Measurements from ENCODE around the gene ENC1. TPM values are rescaled to one million over a fixed set of nuclear protein-coding genes. Genes with fewer than 3 reads are reported as not detected.

Gene ENC1
- polyA plus RNA-seq, 1 donor (not counting 4 experiments of a cell fraction or from before 2014, with no cell fraction given) = 68.1 TPM

DNA sequence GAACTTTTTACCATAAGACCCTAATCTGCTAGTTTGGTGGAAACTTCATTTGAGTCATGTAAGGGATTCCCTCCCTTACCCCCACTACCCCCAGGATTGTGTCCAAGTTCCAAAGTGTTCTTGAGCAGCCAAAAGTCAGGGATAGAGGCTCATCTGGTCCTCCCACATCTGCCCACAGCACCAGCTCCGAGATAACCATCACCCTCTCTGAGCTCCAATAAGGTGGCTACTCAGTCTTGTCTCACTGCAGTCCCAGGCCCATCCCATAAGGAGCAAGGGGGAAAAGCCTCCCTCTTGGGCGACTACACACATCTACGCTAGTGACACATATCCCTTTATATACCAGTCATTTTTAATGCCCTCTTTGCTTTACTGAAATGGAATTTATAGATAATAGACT is 12.0 kb upstream of the ENC1 start:
- no peaks in the 10 kb centered on the region for H3K9me3 ChIP-seq (ENCODE audit: control insufficient read depth, low read depth, low read length)
- H3K4me3 ChIP-seq (ENCODE audit: control insufficient read depth in 2 of 3, extremely low read depth in 1 of 3, insufficient read depth in 2 of 3, low read depth in 1 of 3, low read length in 3 of 3) = no peak overlapping the region
- TF ChIP-seq EZH2 (IDR thresholded peaks at IDR 0.05; ENCODE audit: low read length) (no peak), CTCF (optimal IDR thresholded peaks at IDR 0.05 in 1 of 3, IDR thresholded peaks at IDR 0.05 in 1 of 3, conservative IDR thresholded peaks at IDR 0.05 in 1 of 3; ENCODE audit: extremely low read depth in 1 of 3, insufficient read depth in 2 of 3, low read length in 3 of 3) (no peak)
- dilution Hi-C loops (cut with MboI; ENCODE audit: extremely low pct_ligation_motif_present, low sequenced_read_pairs) = no loop called here
- no peaks in the 10 kb centered on the region for H3K27me3 ChIP-seq (ENCODE audit: control insufficient read depth, extremely low read depth, insufficient read depth, low read length)
- H3K79me2 ChIP-seq (ENCODE audit: control insufficient read depth, insufficient read depth, low read length) = no peaks in the 10 kb centered on the region
- peaks cover 23% of the 10 kb centered on the region for H3K4me1 ChIP-seq (ENCODE audit: control insufficient read depth, extremely low read depth, insufficient read depth, low read length)
- H2AFZ ChIP-seq (ENCODE audit: control insufficient read depth, low read length) = no peak overlapping the region
- peak overlapping the region; percentile 63 for H3K4me2 ChIP-seq (ENCODE audit: control insufficient read depth, extremely low read depth, insufficient read depth, low read depth, low read length)
- H3K27ac ChIP-seq (ENCODE audit: control insufficient read depth, insufficient read depth, low read length) = peak overlapping the region; percentile 10
- DNase-seq (ENCODE audit: low read depth, low spot score) (no peak), FAIRE-seq (no peak)
- no peaks in the 10 kb centered on the region for H4K20me1 ChIP-seq (ENCODE audit: control insufficient read depth, extremely low read depth, insufficient read depth, low read length)
- H3K9me1 ChIP-seq (ENCODE audit: control insufficient read depth, extremely low read depth, insufficient read depth, low read length) = no peaks in the 10 kb centered on the region
- H3K36me3 ChIP-seq (ENCODE audit: control insufficient read depth in 2 of 2, extremely low read depth in 1 of 2, insufficient read depth in 2 of 2, low read length in 2 of 2) = no peaks in the 10 kb centered on the region
- H3K9ac ChIP-seq (ENCODE audit: control insufficient read depth, extremely low read depth, insufficient read depth, low read length) = no peak overlapping the region

DNA sequence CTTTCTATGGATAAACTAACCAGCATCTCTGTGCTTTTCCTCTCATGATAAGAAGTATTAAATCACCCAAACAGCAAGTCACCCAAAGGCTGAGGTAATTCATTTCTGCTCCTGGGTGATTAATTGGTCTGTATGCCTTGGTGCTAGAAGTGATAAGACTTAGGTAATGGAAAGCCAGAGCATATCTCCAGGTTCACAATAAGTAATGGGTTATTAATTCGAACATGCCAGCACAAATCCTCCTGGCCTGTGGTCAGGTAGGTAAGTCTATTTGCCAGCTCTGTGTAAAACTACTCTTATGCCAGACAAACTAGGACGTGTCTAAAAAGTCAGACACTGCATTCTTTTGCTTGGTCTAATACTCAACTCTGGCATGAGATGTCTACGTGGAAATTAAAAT is 11.2 kb upstream of the ENC1 start:
- peak; percentile 98 for FAIRE-seq

More for the DNA sequence above, 11.2 kb upstream of the ENC1 start:
- Histone ChIP-seq H3K9me1 (ENCODE audit: control insufficient read depth, extremely low read depth, insufficient read depth, low read length) (no peaks in the 10 kb centered on the region), H4K20me1 (ENCODE audit: control insufficient read depth, extremely low read depth, insufficient read depth, low read length) (no peaks in the 10 kb centered on the region), H2AFZ (ENCODE audit: control insufficient read depth, low read length) (peak overlapping the region; percentile 14), H3K9ac (ENCODE audit: control insufficient read depth, extremely low read depth, insufficient read depth, low read length) (peak overlapping the region; percentile 38), H3K36me3 (ENCODE audit: control insufficient read depth in 2 of 2, extremely low read depth in 1 of 2, insufficient read depth in 2 of 2, low read length in 2 of 2) (no peaks in the 10 kb centered on the region), H3K4me2 (ENCODE audit: control insufficient read depth, extremely low read depth, insufficient read depth, low read depth, low read length) (peak overlapping the region; percentile 63), H3K27me3 (ENCODE audit: control insufficient read depth, extremely low read depth, insufficient read depth, low read length) (no peaks in the 10 kb centered on the region), H3K4me3 (ENCODE audit: control insufficient read depth in 2 of 3, extremely low read depth in 1 of 3, insufficient read depth in 2 of 3, low read depth in 1 of 3, low read length in 3 of 3) (no peak overlapping the region), H3K9me3 (ENCODE audit: control insufficient read depth, low read depth, low read length) (no peaks in the 10 kb centered on the region), H3K27ac (ENCODE audit: control insufficient read depth, insufficient read depth, low read length) (peak overlapping the region; percentile 53), H3K79me2 (ENCODE audit: control insufficient read depth, insufficient read depth, low read length) (no peaks in the 10 kb centered on the region), H3K4me1 (ENCODE audit: control insufficient read depth, extremely low read depth, insufficient read depth, low read length) (peaks cover 30% of the 10 kb centered on the region)
- TF ChIP-seq CTCF (optimal IDR thresholded peaks at IDR 0.05 in 1 of 3, IDR thresholded peaks at IDR 0.05 in 1 of 3, conservative IDR thresholded peaks at IDR 0.05 in 1 of 3; ENCODE audit: extremely low read depth in 1 of 3, insufficient read depth in 2 of 3, low read length in 3 of 3) = no peak
- TF ChIP-seq EZH2 (IDR thresholded peaks at IDR 0.05; ENCODE audit: low read length) = no peak
- no peak for DNase-seq (ENCODE audit: low read depth, low spot score)
- dilution Hi-C loops (cut with MboI; ENCODE audit: extremely low pct_ligation_motif_present, low sequenced_read_pairs) = no loop called here
